GM18502 (cell line): ENCODE results near the gene ARL6IP1.

ENCODE experiments used
- ATAC-seq: cut with Tn5 transposase; IDR thresholded peaks from one replicate; pipeline ENCODE4 v1.9.1; 2021; ENCODE audit warnings: mild to moderate bottlenecking; ENCODE audit not compliant: unreplicated experiment, poor library complexity

Gene ARL6IP1

DNA sequence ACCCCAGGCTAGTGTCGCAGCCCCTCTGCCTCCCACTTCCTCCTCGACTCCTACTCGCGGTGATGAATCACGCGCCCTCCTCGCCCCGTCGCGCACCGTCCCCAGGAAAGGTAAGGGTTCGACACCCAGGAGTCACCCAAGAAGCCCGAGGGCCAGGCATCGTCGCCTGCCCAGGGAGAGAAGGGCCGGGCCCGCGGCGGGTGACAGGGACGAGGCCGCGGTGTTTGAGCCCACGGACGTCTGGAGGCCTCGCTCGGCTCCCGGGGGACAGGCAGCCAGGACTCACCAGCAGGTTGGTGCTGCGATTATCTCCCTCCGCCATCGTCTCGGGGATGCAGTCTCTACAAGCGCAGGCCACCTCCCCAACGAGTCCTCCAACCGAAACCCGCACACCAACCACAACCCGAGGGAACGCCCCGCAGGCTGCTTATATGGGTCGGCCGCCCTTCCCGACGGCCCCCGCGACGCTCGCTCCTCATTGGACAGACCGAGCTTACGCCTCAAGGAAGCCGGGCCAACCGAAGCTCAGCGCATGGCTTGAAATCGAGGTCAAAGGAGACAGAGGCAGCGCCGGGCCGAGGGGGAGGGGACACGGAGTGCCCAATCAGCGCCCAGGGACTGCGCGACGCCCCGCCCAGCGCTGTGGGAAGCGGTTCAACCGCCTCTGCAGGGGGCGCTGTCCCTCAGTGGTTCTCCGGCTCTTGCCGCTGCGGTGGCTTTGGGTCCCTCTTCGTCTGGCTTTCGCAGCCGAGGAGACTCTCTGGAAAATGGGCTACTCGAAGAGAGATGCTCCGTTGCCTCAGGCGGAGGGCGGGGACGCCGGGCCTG, at the start of gene ARL6IP1:
ARL6IP1 (minus strand) TSS at position 405 of the 828 bp plus-strand sequence; CDS start at position 322, 83 bp downstream.
- ATAC-seq: peak; percentile 94

DNA sequence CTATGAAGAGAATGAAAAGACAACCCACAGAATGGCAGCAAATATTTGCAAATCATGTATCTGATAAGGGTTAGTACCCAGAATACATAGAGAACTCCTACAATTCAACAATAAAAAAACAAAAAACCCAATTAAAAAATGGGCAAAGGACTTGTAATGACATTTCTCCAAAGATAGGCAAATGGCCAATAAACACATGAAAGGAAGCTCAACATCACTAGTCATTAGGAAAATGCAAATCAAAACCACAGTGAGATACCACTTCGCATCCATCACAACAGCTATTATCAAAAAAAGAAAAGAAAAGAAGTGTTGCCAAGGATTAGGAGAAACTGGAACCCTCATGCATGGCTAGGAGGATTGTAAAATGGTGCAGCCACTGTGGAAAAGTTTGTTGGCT, 45.1 kb upstream of the ARL6IP1 start:
- ATAC-seq: no peak

GRCh38 chr16:18842565-18842964, 41.2 kb upstream of the ARL6IP1 start:
- no peak for ATAC-seq

- no peak for ATAC-seq
These were observed 40.6 kb upstream of the ARL6IP1 start for GRCh38 chr16:18841833-18842525.

- ATAC-seq: no peak
These were observed 38.2 kb upstream of the ARL6IP1 start for GRCh38 chr16:18839555-18839954.

- no peak for ATAC-seq
These were observed 35.4 kb upstream of the ARL6IP1 start for GRCh38 chr16:18836702-18837101.

GRCh38 chr16:18834864-18835263, 33.5 kb upstream of the ARL6IP1 start:
- no peak for ATAC-seq

DNA sequence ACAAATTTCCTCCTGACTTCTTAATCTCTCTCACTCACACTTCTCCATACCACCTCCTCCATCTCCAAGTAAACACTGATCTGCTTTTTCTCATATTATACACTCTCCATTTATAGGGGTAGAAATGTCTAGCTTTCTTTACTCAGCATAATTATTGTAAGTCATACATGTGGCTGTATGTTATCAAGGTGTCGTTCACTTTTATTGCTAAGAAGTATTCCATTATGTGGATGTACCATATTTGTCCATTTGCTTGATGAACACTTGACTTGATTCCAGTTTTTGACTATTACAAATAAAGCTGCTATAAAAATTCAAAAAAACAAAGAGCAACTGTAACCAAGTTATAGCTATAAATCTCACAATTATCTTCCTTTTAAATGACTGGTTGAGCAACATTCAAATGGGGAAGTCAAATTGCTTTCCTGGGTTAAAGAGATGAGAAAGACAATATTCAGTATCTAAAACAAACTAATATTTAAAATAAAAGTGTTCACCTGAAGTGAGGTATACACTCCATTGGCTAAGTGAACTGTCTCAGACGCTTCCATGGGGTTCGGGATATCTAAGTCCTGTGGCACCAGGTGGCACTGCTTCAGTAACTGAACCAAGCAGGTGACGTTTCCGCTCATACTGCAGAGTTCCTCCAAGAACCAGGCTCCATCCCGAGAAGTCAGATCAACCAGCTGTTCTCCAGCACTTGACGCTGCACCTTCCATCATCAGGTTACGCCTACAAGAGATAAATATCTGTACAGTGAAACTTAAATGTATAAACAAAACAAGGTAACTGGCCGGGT, 32.6 kb upstream of the ARL6IP1 start:
- ATAC-seq: no peak

DNA sequence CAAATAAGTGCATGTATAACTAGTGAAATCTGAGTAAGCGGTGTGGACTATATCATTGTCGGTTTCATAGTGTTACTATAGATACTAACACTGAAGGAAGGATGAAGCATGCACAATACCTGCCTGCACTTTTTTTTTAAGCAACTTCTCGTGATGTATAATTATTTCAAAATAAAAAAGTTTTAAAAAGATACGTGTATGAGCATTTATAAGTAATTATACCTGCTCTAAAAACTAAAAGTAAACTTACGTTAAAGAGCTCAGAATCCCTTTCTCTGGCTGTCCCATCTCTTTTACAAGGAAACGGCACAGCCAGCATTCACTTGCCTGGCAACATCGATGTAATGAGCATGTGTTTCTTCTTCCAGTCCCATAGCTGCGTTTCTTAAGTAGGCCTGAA, 31.3 kb upstream of the ARL6IP1 start:
- no peak for ATAC-seq

GRCh38 chr16:18832006-18832405, 30.7 kb upstream of the ARL6IP1 start:
- no peak for ATAC-seq

- ATAC-seq: no peak
These were observed 27.9 kb upstream of the ARL6IP1 start for GRCh38 chr16:18829251-18829650.

DNA sequence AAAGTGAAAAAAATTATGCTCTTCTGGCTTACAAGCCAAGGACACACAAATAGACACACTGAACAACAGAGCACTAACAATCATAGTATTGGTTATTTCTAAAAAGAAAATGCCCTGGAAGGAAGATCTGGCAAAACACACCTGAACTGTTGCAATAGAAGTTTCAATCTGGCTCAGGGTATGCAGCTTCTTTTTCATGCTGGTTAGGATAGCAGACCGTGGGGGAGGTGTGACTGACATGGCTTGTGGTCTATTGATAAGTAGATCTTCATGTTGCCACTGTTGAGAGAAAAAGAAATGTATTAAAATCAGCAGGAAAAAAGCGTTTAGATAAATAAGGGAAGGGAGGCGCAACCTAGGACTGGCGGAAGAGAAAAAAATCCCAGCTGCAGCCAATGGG, 26.5 kb upstream of the ARL6IP1 start:
- no peak for ATAC-seq

DNA sequence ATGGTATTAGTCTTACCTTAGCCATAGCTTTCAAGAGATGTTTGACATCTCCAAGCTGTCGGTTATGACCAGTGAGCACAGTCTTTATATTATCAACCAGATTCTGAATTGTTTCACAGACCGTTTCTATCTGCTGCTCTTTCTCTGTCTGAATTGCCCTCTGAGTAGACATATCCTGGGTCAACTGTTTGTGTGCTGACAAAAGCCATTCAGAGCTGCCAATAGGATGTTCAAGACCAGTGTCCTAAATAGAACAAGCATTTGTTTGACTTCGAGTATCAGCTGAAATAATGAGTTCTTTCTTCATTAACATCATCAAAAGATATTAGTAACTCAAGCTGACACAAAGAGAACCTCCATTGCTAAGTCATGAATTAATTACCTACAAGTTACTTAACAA, 14.9 kb upstream of the ARL6IP1 start:
- ATAC-seq: no peak

DNA sequence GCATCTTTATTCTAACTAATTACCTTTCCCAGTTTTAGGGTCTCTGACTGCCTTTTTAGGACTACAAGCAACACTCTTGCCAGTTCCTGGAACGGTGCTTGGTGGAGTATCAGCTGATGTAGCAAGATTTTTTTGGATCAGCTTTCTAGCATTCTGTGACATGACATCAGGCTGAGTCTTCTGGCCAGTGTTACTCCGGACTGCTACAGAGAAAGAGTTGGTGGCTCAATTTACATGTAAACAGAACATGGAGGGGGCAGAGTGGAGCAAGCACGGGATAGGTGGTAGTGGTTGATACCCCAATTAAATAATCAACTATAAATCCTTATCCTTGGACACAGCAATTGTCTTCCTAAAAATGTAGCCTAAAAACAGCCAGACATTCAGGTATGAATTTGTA, 10.6 kb upstream of the ARL6IP1 start:
- no peak for ATAC-seq

- no peak for ATAC-seq
These were observed 7.8 kb upstream of the ARL6IP1 start for GRCh38 chr16:18809165-18809564.

DNA sequence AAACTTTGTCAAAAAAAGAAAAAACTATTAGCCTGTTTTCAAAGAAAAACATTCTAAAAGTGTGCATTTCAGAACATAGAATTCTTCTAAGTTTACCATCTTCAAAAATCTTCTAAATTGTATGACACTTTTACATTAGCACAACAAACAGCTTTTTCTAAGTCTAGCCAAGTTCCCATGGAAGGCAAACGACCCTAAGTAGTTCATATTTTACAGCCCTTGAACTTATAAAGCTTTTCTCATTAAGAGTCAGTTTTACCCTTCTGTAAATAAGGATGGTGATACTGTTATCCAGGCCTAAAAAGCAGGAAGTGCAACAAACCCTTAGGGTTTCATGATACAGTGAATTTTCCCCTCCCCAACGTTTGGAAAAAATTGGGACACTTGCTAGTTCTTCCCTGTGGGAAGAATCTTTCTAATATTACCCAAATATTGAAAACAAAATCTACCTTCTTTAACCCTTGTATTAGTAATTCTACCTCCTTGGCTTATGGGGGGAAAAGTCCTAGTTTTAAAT, 4.0 kb upstream of the ARL6IP1 start:
- no peak for ATAC-seq

GRCh38 chr16:18804540-18804939, 3.2 kb upstream of the ARL6IP1 start:
- ATAC-seq: no peak

DNA sequence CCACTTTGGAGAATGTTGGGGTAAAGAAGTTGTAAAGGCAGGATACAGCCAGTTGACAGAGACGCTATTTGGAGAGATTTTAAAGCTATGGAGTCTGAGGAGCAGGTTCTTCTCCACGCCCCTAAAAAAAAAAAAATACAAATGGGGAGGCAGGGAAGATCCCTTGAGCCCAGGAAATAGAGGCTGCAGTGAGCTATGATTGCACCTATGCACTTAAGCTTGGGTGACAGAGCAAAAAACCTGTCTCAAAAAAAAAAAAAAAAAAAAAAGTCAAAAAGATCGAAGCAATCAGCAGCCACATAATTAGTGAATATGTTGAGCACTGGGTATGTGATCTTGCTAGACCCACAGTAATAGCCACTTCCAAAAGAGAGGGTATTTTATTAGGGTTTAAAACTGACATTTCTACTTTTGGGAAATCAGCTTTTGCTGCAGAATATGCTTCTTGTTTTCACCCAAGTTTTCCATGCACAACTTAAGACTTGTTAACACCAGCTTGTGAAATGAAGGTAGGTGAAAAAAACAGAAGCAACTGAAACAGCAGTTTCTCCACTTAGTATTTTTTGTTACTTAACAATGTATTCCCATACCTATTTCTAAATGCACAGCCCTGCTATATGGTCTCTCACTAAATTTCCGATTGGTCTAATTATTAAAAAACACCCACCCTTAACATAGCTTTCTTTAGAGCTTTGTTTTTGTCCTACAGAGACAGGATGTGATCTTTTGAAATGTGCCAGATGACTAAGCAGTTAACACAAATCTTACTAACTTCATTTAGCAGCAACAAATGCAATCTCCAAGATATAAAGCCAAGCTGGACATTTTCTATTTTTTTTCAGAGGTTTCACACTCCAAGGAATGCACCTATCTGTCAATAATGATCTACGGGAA, 2.5 kb upstream of the ARL6IP1 start:
- no peak for ATAC-seq

- no peak for ATAC-seq
These were observed 1.5 kb upstream of the ARL6IP1 start for GRCh38 chr16:18802767-18803343.
